Suprapubic skin (tissue), 2 donors: ENCODE data around the gene STAG2.

Source experiments
- EP300 ChIP-seq: sonication (generic); formaldehyde crosslinking; IDR thresholded peaks from one replicate; pipeline ENCODE4 v1.6.1; 2017; ENCODE audit warnings: antibody characterized with exemption
- POLR2A ChIP-seq, 2 donors: fragments of 450-650 bp; IDR thresholded peaks; one replicate each; pipeline ENCODE4 v1.6.1; 2017; ENCODE audit warnings: antibody characterized with exemption in 2 of 2, mild to moderate bottlenecking in 2 of 2, moderate library complexity in 2 of 2

GRCh38 chrX:123920105-123920785 is 41.3 kb upstream of the STAG2 start:
- TF ChIP-seq EP300 (no peak), POLR2A (IDR thresholded peaks at IDR 0.05) (no peak)
